Measurements from ENCODE around the gene ZNF850.

GRCh38 chr19:36687214-36688056 is 85.2 kb downstream of the ZNF850 start, which contains the start of gene ZNF567:
- TF ChIP-seq, protein P1, sequence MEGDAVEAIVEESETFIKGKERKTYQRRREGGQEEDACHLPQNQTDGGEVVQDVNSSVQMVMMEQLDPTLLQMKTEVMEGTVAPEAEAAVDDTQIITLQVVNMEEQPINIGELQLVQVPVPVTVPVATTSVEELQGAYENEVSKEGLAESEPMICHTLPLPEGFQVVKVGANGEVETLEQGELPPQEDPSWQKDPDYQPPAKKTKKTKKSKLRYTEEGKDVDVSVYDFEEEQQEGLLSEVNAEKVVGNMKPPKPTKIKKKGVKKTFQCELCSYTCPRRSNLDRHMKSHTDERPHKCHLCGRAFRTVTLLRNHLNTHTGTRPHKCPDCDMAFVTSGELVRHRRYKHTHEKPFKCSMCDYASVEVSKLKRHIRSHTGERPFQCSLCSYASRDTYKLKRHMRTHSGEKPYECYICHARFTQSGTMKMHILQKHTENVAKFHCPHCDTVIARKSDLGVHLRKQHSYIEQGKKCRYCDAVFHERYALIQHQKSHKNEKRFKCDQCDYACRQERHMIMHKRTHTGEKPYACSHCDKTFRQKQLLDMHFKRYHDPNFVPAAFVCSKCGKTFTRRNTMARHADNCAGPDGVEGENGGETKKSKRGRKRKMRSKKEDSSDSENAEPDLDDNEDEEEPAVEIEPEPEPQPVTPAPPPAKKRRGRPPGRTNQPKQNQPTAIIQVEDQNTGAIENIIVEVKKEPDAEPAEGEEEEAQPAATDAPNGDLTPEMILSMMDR (conservative IDR thresholded peaks at IDR 0.05; ENCODE audit: low read depth, low read length) = no peak
- TF ChIP-seq EZH2 (IDR thresholded peaks at IDR 0.05; ENCODE audit: borderline replicate concordance, low read depth, low read length, poor library complexity, severe bottlenecking) = no peak
